ENCODE data around the gene LGALS7B. TPM values are rescaled to one million over a fixed set of nuclear protein-coding genes. Genes with fewer than 3 reads are reported as not detected.

LGALS7B gene
- total and polyA plus RNA-seq, 2 of the 8 experiments (the other 6 are each of a cell fraction or from before 2014, with no cell fraction given) = 3.6 TPM; not detected in 1

DNA sequence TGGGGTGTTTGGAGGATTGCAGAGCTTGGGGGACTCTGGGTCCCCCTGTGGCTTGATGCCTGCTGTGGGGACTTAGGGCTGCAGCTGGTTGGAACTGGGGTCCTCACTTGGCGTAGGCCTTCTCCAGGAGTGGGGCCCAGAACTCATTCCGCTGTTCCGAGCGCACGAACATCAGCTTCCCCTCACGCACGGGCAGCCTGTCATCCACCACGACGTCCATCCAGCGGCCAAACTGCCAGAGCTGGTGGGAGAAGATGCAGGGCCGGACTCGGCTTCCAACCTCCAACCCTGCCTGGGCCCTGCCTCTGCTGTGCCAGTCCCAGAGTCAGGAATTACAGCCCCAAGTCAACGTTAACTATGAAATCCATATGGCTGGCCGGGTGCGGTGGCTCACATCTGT is 47.3 kb upstream of the LGALS7B start:
- peaks cover 4% of the 10 kb centered on the region; the same call in 1 of the 2 replicates for H3K23me2 ChIP-seq (ENCODE audit: low read depth, low read length)
- H3K4me1 ChIP-seq (replicated peaks in 1 of 4; ENCODE audit: control insufficient read depth in 3 of 4, insufficient read depth in 4 of 4, low read length in 3 of 4) = peaks cover 0 to 5% (median 1%) of the 10 kb centered on the region in 4 experiments; a peak in 3 of 7 replicates
- no peak overlapping the region for H3K23ac ChIP-seq (ENCODE audit: insufficient read length)
- H3K4me2 ChIP-seq (ENCODE audit: insufficient read depth in 1 of 2, low read depth in 2 of 2, low read length in 2 of 2) = no peak overlapping the region
- H3K27me3 ChIP-seq (replicated peaks in 1 of 4; ENCODE audit: control insufficient read depth in 3 of 4, extremely low read depth in 1 of 4, insufficient read depth in 3 of 4, low read length in 3 of 4) = peaks cover 4 to 16% (median 12%) of the 10 kb centered on the region in 4 experiments
- no peak overlapping the region for H3K4me3 ChIP-seq (ENCODE audit: extremely low read depth in 1 of 4, insufficient read depth in 2 of 4, low read depth in 3 of 4, low read length in 4 of 4)
- H2BK20ac ChIP-seq (ENCODE audit: low read length) = no peak overlapping the region
- no peaks in the 10 kb centered on the region for H3K79me1 ChIP-seq (ENCODE audit: low read depth, low read length)
- H3K9ac ChIP-seq (replicated peaks in 1 of 4; ENCODE audit: extremely low read depth in 1 of 4, low read depth in 3 of 4, low read length in 3 of 4) = no peak overlapping the region
- no peak overlapping the region for H3K4ac ChIP-seq (replicated peaks; ENCODE audit: insufficient read length, low read depth, low read length)
- no peak overlapping the region for H3K27ac ChIP-seq (ENCODE audit: low read depth, low read length)
- CTCF ChIA-PET (ENCODE audit: partially characterized antibody) = interaction anchor here (0.9 to 3.4 kb wide), 3 partner anchors 11 to 107 kb away, joined by 3 to 14 read pairs (median 3); no protein-coding TSS in a partner anchor
- WGBS, 2 experiments (ENCODE audit: extremely low coverage in 1 of 2, insufficient coverage in 1 of 2, insufficient read length in 1 of 2, insufficient replicate concordance in 2 of 2, low coverage in 1 of 2, low lambda C conversion rate in 2 of 2, missing lambda C conversion rate in 1 of 2) = 92% methylated on average over 15 of the region's 15 CpGs; no CpG with 5 or more reads in 1 of the 2 experiments
- no peaks in the 10 kb centered on the region for H3K79me2 ChIP-seq (ENCODE audit: control insufficient read depth in 1 of 2, insufficient read depth in 2 of 2, low read length in 2 of 2)
- H3K18ac ChIP-seq (ENCODE audit: extremely low read depth, low read length) = no peak overlapping the region
- H4K91ac ChIP-seq (replicated peaks; ENCODE audit: insufficient read length, low read length) = no peak overlapping the region
- H2BK120ac ChIP-seq (replicated peaks; ENCODE audit: low read depth, low read length) = no peak overlapping the region
- no peak overlapping the region for H2BK15ac ChIP-seq (ENCODE audit: low read length)
- H4K20me1 ChIP-seq (replicated peaks in 1 of 2; ENCODE audit: control insufficient read depth in 1 of 2, insufficient read depth in 2 of 2, low read length in 2 of 2) = no peaks in the 10 kb centered on the region
- H4K8ac ChIP-seq (ENCODE audit: extremely low read depth, insufficient read depth, low read length) = no peak overlapping the region
- no peak for FAIRE-seq
- POLR2A ChIA-PET (ENCODE audit: partially characterized antibody) = interaction anchor here (1.2 kb wide), 1 partner anchor 111 kb away, joined by 3 read pairs; no protein-coding TSS in a partner anchor
- H2AK5ac ChIP-seq (ENCODE audit: low read depth, low read length) = no peak overlapping the region
- no peak overlapping the region for H3K14ac ChIP-seq (ENCODE audit: insufficient read length)
- no peaks in the 10 kb centered on the region for H3K36me3 ChIP-seq (ENCODE audit: control insufficient read depth in 2 of 4, insufficient read depth in 4 of 4, low read length in 3 of 4)
- H2AFZ ChIP-seq (ENCODE audit: low read length) = no peak overlapping the region
- H3K9me3 ChIP-seq (ENCODE audit: insufficient read depth in 2 of 2, low read depth in 1 of 2, low read length in 1 of 2) = peaks cover 0 to 3% of the 10 kb centered on the region in 2 experiments; a peak in 1 of 4 replicates
- H2BK5ac ChIP-seq (ENCODE audit: low read depth, low read length) = no peak overlapping the region
- no peak overlapping the region for H3K56ac ChIP-seq (replicated peaks; ENCODE audit: insufficient read length, low read depth, low read length)
- no peak overlapping the region for H4K5ac ChIP-seq (ENCODE audit: insufficient read length, low read depth, low read length)
- DNase-seq (ENCODE audit: low read depth in 1 of 2, low spot score in 2 of 2) = no peak
- H2BK12ac ChIP-seq (ENCODE audit: low read depth, low read length) = no peak overlapping the region
- no peak for TF ChIP-seq SAP30 (IDR thresholded peaks at IDR 0.05; ENCODE audit: insufficient read depth, insufficient replicate concordance, low read length)
- no peak for TF ChIP-seq SRF (IDR thresholded peaks at IDR 0.05; ENCODE audit: low read depth, low read length)
- no peak for TF ChIP-seq CHD2 (IDR thresholded peaks at IDR 0.05; ENCODE audit: low read length)
- TF ChIP-seq, protein P1, sequence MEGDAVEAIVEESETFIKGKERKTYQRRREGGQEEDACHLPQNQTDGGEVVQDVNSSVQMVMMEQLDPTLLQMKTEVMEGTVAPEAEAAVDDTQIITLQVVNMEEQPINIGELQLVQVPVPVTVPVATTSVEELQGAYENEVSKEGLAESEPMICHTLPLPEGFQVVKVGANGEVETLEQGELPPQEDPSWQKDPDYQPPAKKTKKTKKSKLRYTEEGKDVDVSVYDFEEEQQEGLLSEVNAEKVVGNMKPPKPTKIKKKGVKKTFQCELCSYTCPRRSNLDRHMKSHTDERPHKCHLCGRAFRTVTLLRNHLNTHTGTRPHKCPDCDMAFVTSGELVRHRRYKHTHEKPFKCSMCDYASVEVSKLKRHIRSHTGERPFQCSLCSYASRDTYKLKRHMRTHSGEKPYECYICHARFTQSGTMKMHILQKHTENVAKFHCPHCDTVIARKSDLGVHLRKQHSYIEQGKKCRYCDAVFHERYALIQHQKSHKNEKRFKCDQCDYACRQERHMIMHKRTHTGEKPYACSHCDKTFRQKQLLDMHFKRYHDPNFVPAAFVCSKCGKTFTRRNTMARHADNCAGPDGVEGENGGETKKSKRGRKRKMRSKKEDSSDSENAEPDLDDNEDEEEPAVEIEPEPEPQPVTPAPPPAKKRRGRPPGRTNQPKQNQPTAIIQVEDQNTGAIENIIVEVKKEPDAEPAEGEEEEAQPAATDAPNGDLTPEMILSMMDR (IDR thresholded peaks at IDR 0.05; ENCODE audit: control extremely low read depth in 1 of 3, insufficient read depth in 1 of 3, low read depth in 1 of 3, low read length in 3 of 3) = no peak
- no peak for TF ChIP-seq RFX5 (IDR thresholded peaks at IDR 0.05; ENCODE audit: borderline replicate concordance, low read depth, low read length)
- TF ChIP-seq POLR2A (IDR thresholded peaks at IDR 0.05; ENCODE audit: control extremely low read depth in 1 of 2, low read depth in 2 of 2, low read length in 2 of 2) = no peak
- no peak for TF ChIP-seq CREB1 (IDR thresholded peaks at IDR 0.05)
- no peak for TF ChIP-seq KDM1A (IDR thresholded peaks at IDR 0.05; ENCODE audit: borderline replicate concordance, low read length)
- TF ChIP-seq BCL11A (IDR thresholded peaks at IDR 0.05; ENCODE audit: low read depth in 2 of 2, low read length in 2 of 2) = no peak
- TF ChIP-seq TEAD4 (IDR thresholded peaks at IDR 0.05; ENCODE audit: low read depth, low read length) = no peak
